Activated T-helper 17 cell treated with anti-CD3 and anti-CD28 coated beads, Interleukin-2, amount 50 U/mL, for 72 hours (primary cell): Measurements from ENCODE around the gene BUB1B. TPM values are rescaled to one million over a fixed set of nuclear protein-coding genes. Genes with fewer than 3 reads are reported as not detected.
"Not testable (repeated sequence)": the region's sequence is repeated elsewhere in the genome, so short reads cannot be mapped to it uniquely, and the experiment has no call there.

ENCODE experiments used
- ATAC-seq: fragments of 150-1000 bp; cut with Tn5 transposase; replicated peaks from 2 replicates; pipeline ENCODE4 v1.10.0; 2021; ENCODE audit warnings: mild to moderate bottlenecking, moderate library complexity
- H3K27ac Mint-ChIP-seq: one replicate; pipeline ENCODE4 v1.8.0; 2022; ENCODE audit warnings: mixed read lengths
- H3K27me3 Mint-ChIP-seq: one replicate; pipeline ENCODE4 v1.8.0; 2022; ENCODE audit warnings: mixed read lengths
- H3K36me3 Mint-ChIP-seq: one replicate; pipeline ENCODE4 v1.8.0; 2022; ENCODE audit warnings: low read depth, mild to moderate bottlenecking, mixed read lengths
- H3K4me1 Mint-ChIP-seq: one replicate; pipeline ENCODE4 v1.8.0; 2022; ENCODE audit warnings: mixed read lengths
- H3K4me3 Mint-ChIP-seq: one replicate; pipeline ENCODE4 v1.8.0; 2022; ENCODE audit warnings: mild to moderate bottlenecking, mixed read lengths
- H3K9me3 Mint-ChIP-seq: one replicate; pipeline ENCODE4 v1.8.0; 2022; ENCODE audit warnings: mixed read lengths
- total RNA-seq, 2 donors: library from RNA; stranded (reverse); gene quantifications; one replicate each; pipeline ENCODE4 v1.2.3, GENCODE V29; 2022

The BUB1B gene
- total RNA-seq, 2 donors from 2014 or later: 85.7 to 99.5 TPM

DNA sequence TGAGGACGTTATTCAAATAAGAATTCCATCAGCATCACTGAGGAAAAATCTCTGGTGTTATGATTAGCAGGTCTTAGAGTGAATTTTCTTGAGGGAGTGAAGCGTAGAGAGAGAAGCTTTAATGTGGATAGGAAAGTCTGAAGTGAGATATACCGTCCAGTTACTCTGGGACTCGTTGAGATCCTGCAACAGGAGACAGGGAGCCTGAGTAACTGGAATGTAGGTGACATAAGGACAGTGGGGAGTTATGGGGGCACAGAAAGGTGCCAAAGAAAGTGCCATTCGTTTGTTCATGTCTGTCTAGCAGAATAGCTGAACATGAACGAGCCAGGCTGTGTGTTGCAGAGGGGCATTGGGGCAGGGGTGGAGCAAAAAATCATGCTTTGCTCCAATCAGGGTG, 9.4 kb upstream of the BUB1B start:
- Mint-ChIP-seq H3K27ac (no peak overlapping the region), H3K36me3 (no peaks in the 10 kb centered on the region), H3K9me3 (peaks cover 3% of the 10 kb centered on the region)

GRCh38 chr15:40151991-40152390, 8.9 kb upstream of the BUB1B start:
- H3K27ac Mint-ChIP-seq: no peak overlapping the region
- peaks cover 3% of the 10 kb centered on the region for H3K27me3 Mint-ChIP-seq
- no peaks in the 10 kb centered on the region for H3K36me3 Mint-ChIP-seq
- no peak for ATAC-seq
- H3K4me1 Mint-ChIP-seq: no peaks in the 10 kb centered on the region
- peaks cover 3% of the 10 kb centered on the region for H3K9me3 Mint-ChIP-seq
- no peak overlapping the region for H3K4me3 Mint-ChIP-seq

More for the DNA sequence above, 9.4 kb upstream of the BUB1B start:
- ATAC-seq: no peak
- Mint-ChIP-seq H3K27me3 (peaks cover 3% of the 10 kb centered on the region), H3K4me3 (no peak overlapping the region), H3K4me1 (no peaks in the 10 kb centered on the region)

DNA sequence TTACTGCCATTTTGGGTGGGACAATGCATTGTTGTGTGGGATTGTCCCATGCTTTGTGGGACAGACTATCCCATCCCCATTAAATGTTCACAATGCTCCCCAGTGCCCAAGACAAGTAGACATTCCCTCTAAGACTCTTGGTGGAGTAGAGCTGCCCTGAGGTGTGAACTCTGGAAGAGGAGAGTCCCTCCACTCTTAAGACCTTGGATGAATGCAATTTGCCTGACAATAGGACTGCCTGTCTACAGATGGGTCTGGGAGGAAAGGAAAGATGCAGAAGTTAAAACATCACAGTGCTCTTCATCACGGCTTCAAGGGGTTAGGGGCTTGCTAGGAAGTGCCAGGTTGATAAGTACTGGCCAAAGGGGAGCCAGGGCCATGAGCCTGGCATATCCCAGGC, 6.0 kb upstream of the BUB1B start:
- H3K27me3 Mint-ChIP-seq, H3K4me3 Mint-ChIP-seq, ATAC-seq, H3K9me3 Mint-ChIP-seq, H3K36me3 Mint-ChIP-seq, H3K4me1 Mint-ChIP-seq, H3K27ac Mint-ChIP-seq: not testable (repeated sequence)

DNA sequence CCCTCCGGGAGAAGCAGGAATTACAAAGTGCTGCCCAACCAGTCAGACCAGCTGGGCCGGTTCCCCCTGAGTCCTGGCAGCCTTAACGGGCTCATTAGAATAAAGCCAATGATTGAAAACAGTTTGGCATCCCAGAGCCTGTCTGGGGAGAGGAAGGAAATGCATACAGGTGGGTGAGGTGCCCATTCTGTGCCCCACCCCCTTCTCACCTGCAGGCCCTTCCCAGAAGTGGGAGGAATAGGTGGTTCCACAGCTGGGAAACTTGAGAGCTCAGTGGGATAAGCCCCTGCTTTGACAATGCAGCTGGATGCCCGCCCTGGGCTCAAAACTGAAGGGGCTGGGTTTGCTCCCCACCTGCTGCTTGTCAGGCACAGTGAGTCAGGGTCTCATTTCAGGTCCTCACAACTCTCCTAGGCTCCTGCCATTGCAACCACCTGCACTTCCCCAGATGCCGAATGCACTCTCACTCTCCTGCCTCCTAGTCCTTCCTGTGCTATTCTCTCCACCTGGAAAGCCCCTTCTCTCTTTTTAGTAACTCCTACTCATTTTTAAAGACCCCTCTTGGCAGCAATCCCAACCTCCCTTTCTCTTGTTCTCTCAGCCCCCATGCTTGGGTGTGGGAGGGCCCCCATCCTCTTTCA, 5.5 kb upstream of the BUB1B start:
- ATAC-seq: no peak
- no peaks in the 10 kb centered on the region for H3K4me1 Mint-ChIP-seq
- H3K36me3 Mint-ChIP-seq: no peaks in the 10 kb centered on the region
- peaks cover 3% of the 10 kb centered on the region for H3K27me3 Mint-ChIP-seq
- H3K4me3 Mint-ChIP-seq: no peak overlapping the region
- no peaks in the 10 kb centered on the region for H3K9me3 Mint-ChIP-seq
- no peak overlapping the region for H3K27ac Mint-ChIP-seq

- H3K9me3 Mint-ChIP-seq: no peaks in the 10 kb centered on the region
- H3K4me3 Mint-ChIP-seq: no peak overlapping the region
- no peaks in the 10 kb centered on the region for H3K27me3 Mint-ChIP-seq
- no peaks in the 10 kb centered on the region for H3K4me1 Mint-ChIP-seq
- H3K27ac Mint-ChIP-seq: no peak overlapping the region
- H3K36me3 Mint-ChIP-seq: no peaks in the 10 kb centered on the region
- no peak for ATAC-seq
Observed at GRCh38 chr15:40157778-40158447, 3.0 kb upstream of the BUB1B start.

DNA sequence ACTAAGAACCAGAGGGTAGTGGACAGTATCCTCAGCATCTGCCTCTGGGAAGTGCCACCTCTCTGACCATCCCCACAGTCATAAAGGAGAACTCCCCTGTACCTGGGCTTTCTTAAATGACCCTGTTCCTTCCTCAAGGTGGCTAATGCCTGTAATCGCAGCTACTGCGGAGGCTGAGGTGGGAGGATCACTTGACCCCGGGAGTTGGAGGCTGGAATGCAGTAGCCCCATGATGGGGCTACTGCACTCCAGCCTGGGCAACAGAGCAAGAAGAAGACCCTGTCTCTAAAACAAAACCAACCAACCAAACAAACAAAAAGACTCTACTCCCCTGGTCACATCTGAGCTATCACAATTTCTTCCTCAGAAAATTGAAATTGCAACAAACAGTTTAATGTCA, 848 bp upstream of the BUB1B start:
- H3K4me3 Mint-ChIP-seq: no peak overlapping the region
- H3K27me3 Mint-ChIP-seq: no peaks in the 10 kb centered on the region
- H3K4me1 Mint-ChIP-seq: peaks cover 4% of the 10 kb centered on the region
- H3K27ac Mint-ChIP-seq: no peak overlapping the region
- ATAC-seq: no peak
- H3K36me3 Mint-ChIP-seq: peaks cover 12% of the 10 kb centered on the region
- H3K9me3 Mint-ChIP-seq: no peaks in the 10 kb centered on the region

- Mint-ChIP-seq H3K4me3 (no peak overlapping the region), H3K27ac (no peak overlapping the region), H3K9me3 (no peaks in the 10 kb centered on the region), H3K36me3 (peaks cover 30% of the 10 kb centered on the region), H3K27me3 (no peaks in the 10 kb centered on the region), H3K4me1 (peaks cover 8% of the 10 kb centered on the region)
- ATAC-seq: no peak
Observed at GRCh38 chr15:40161693-40162391, 973 bp downstream of the BUB1B start.

GRCh38 chr15:40162552-40162951, 1.7 kb downstream of the BUB1B start:
- H3K4me3 Mint-ChIP-seq: no peak overlapping the region
- no peaks in the 10 kb centered on the region for H3K27me3 Mint-ChIP-seq
- no peaks in the 10 kb centered on the region for H3K9me3 Mint-ChIP-seq
- no peak overlapping the region for H3K27ac Mint-ChIP-seq
- no peak for ATAC-seq
- peaks cover 35% of the 10 kb centered on the region for H3K36me3 Mint-ChIP-seq
- peaks cover 8% of the 10 kb centered on the region for H3K4me1 Mint-ChIP-seq

DNA sequence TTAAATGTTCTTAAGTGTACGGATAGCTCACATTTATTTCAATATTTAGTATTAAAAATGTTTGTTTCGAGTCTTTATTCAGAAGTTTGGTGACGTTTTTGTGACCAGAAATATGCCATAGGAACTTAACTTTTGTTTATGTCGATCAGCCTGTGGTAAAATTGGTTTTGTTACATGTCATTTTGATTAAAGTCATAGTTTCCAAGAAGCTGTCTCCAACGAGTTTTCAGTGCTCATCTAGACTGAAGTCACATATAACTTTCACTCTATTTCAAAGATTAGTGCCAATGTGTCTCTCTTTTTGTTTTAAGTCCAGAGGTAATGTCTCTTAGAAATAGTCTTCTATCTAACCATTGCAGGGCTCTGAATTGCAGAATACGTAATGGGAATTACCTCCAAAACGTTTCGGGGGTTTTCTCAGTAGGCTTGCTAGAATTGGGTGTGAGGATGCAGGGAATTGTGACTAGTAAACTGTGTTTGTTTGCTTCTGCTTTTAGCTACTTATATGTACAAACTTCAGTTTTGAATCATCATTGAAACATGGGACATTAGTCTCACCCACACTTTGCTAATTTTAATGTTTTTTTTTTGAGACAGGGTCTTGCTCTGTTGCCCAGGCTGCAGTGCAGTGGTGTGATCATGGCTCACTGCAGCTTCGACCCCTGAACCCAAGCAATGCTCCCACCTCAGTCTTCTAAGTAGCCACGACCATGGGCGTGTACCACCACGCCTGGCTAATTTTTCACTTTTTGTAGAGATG, 3.0 kb downstream of the BUB1B start:
- Mint-ChIP-seq H3K36me3 (peaks cover 48% of the 10 kb centered on the region), H3K27me3 (no peaks in the 10 kb centered on the region), H3K9me3 (no peaks in the 10 kb centered on the region), H3K4me1 (peaks cover 8% of the 10 kb centered on the region), H3K27ac (peak overlapping the region; percentile 75), H3K4me3 (no peak overlapping the region)
- ATAC-seq: peak; percentile 25

- peaks cover 73% of the 10 kb centered on the region for H3K36me3 Mint-ChIP-seq
- H3K27me3 Mint-ChIP-seq, ATAC-seq, H3K9me3 Mint-ChIP-seq, H3K27ac Mint-ChIP-seq, H3K4me1 Mint-ChIP-seq, H3K4me3 Mint-ChIP-seq: not testable (repeated sequence)
Observed at GRCh38 chr15:40167374-40167773, 6.5 kb downstream of the BUB1B start.

- no peak overlapping the region for H3K4me3 Mint-ChIP-seq
- no peak overlapping the region for H3K27ac Mint-ChIP-seq
- peaks cover 21% of the 10 kb centered on the region for H3K36me3 Mint-ChIP-seq
- H3K27me3 Mint-ChIP-seq: no peaks in the 10 kb centered on the region
- peaks cover 5% of the 10 kb centered on the region for H3K4me1 Mint-ChIP-seq
- ATAC-seq: no peak
- H3K9me3 Mint-ChIP-seq: no peaks in the 10 kb centered on the region
Observed at GRCh38 chr15:40175160-40175559, 14.3 kb downstream of the BUB1B start.

GRCh38 chr15:40182358-40183029, 21.6 kb downstream of the BUB1B start:
- ATAC-seq: no peak
- Mint-ChIP-seq H3K27ac (peak overlapping the region; percentile 40), H3K9me3 (no peaks in the 10 kb centered on the region), H3K4me3 (peak overlapping the region; percentile 44), H3K27me3 (no peaks in the 10 kb centered on the region), H3K36me3 (peaks cover 57% of the 10 kb centered on the region), H3K4me1 (peaks cover 24% of the 10 kb centered on the region)

DNA sequence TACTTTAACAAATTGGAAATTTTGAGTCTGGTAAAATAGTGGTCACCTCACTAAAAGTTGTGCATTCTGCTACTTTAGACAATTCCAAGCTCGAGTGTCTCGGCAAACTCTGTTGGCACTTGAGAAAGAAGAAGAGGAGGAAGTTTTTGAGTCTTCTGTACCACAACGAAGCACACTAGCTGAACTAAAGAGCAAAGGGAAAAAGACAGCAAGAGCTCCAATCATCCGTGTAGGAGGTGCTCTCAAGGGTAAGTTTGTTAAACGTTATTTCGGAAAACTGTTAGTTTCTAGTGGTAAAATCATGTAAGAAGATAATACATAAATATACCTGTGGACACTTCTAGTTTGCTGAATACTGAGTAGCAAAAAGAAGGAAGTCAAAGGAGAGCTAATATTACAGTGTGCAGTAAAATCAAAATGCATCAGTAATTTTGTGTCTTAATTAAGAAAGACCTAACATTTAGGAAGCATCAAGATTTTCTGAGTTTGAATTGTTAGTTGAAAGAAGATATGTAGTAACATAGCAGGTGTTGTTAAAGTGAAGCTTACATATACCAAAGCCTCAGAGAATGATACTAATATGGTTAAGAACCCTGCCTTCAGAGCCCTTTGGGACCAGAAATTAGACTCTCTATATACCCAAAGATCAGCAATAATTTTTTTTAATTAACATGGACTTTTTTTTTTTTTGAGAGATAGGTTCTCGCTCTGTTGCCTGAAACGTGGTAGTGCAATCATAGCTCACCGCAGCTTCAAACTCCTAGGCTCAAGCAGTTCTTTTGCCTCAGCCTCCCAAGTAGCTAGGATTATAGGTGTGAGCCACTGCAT, 23.0 kb downstream of the BUB1B start:
- peak overlapping the region; percentile 44 for H3K4me3 Mint-ChIP-seq
- no peaks in the 10 kb centered on the region for H3K9me3 Mint-ChIP-seq
- no peaks in the 10 kb centered on the region for H3K27me3 Mint-ChIP-seq
- H3K4me1 Mint-ChIP-seq: peaks cover 22% of the 10 kb centered on the region
- peak overlapping the region; percentile 40 for H3K27ac Mint-ChIP-seq
- peaks cover 66% of the 10 kb centered on the region for H3K36me3 Mint-ChIP-seq
- no peak for ATAC-seq
